ENCODE results near the gene POPDC3.

The POPDC3 gene

GRCh38 chr6:105137388-105137787, 42.4 kb downstream of the POPDC3 start:
- FAIRE-seq: no peak

- no peak for FAIRE-seq
These were observed 43.1 kb downstream of the POPDC3 start for GRCh38 chr6:105136431-105137350.

GRCh38 chr6:105135907-105136430, 43.8 kb downstream of the POPDC3 start:
- no peak for FAIRE-seq

GRCh38 chr6:105135056-105135455, 44.8 kb downstream of the POPDC3 start:
- no peak for FAIRE-seq

GRCh38 chr6:105122717-105123116, 57.1 kb downstream of the POPDC3 start:
- no peak for FAIRE-seq

- no peak for FAIRE-seq
These were observed 57.8 kb downstream of the POPDC3 start for GRCh38 chr6:105121981-105122380.

- no peak for FAIRE-seq
These were observed 59.2 kb downstream of the POPDC3 start for GRCh38 chr6:105120570-105120969.

- FAIRE-seq: no peak
These were observed 63.7 kb downstream of the POPDC3 start for GRCh38 chr6:105116150-105116549.

GRCh38 chr6:105113422-105113821, 66.4 kb downstream of the POPDC3 start:
- no peak for FAIRE-seq

GRCh38 chr6:105112577-105112976, 67.2 kb downstream of the POPDC3 start:
- no peak for FAIRE-seq

GRCh38 chr6:105111871-105112270, 67.9 kb downstream of the POPDC3 start:
- no peak for FAIRE-seq

- FAIRE-seq: no peak
These were observed 68.7 kb downstream of the POPDC3 start for GRCh38 chr6:105111105-105111504.

GRCh38 chr6:105109955-105110895, 69.6 kb downstream of the POPDC3 start:
- no peak for FAIRE-seq

- FAIRE-seq: no peak
These were observed 71.1 kb downstream of the POPDC3 start for GRCh38 chr6:105108631-105109262.
